C4-2B (cell line): ENCODE results near the gene PKM.

Experiments
- ZFX ChIP-seq: fragments of 450-650 bp; IDR thresholded peaks from 2 replicates; pipeline ENCODE4 v1.6.1; 2017
- TF ChIP-seq, protein P1 (sequence below): fragments of 450-650 bp; conservative IDR thresholded peaks from 2 replicates; pipeline ENCODE4 v1.5.1; 2017; ENCODE audit warnings: mild to moderate bottlenecking

DNA sequence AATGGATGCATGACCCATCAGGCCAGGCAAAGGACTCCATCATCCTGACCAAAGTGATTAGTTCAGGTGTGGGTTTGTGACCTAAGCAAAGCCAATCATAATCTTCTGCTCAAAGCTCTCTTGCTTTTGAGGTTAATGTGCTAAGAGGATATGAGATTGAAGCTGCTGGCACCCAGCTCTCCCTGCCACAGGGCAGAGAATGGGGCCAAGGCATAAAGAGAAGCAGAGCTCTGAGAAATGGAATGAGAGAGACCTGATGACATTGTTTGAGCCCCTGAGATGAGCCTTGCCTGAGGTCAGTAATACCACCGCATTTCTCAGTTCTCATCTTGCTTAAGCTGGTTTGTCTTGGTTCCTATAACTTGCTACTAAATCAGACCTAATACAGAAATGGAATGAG is 47.7 kb upstream of the PKM start:
- TF ChIP-seq, protein P1, sequence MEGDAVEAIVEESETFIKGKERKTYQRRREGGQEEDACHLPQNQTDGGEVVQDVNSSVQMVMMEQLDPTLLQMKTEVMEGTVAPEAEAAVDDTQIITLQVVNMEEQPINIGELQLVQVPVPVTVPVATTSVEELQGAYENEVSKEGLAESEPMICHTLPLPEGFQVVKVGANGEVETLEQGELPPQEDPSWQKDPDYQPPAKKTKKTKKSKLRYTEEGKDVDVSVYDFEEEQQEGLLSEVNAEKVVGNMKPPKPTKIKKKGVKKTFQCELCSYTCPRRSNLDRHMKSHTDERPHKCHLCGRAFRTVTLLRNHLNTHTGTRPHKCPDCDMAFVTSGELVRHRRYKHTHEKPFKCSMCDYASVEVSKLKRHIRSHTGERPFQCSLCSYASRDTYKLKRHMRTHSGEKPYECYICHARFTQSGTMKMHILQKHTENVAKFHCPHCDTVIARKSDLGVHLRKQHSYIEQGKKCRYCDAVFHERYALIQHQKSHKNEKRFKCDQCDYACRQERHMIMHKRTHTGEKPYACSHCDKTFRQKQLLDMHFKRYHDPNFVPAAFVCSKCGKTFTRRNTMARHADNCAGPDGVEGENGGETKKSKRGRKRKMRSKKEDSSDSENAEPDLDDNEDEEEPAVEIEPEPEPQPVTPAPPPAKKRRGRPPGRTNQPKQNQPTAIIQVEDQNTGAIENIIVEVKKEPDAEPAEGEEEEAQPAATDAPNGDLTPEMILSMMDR, result no peak
- TF ChIP-seq ZFX, result no peak
